B cell (primary cell): Measurements from ENCODE around the gene GTF2IRD1.

Source experiments
- EZH2 ChIP-seq: IDR thresholded peaks from 2 replicates; pipeline ENCODE4 v1.6.1; 2012; ENCODE audit warnings: borderline replicate concordance, low read depth, mild to moderate bottlenecking, moderate library complexity, low read length; ENCODE audit not compliant: insufficient read depth, poor library complexity, severe bottlenecking
- TF ChIP-seq, protein P1 (sequence below): fragments of 200-600 bp; IDR thresholded peaks from one replicate; pipeline ENCODE4 v1.8.0; 2022; ENCODE audit warnings: antibody characterized with exemption, mild to moderate bottlenecking

DNA sequence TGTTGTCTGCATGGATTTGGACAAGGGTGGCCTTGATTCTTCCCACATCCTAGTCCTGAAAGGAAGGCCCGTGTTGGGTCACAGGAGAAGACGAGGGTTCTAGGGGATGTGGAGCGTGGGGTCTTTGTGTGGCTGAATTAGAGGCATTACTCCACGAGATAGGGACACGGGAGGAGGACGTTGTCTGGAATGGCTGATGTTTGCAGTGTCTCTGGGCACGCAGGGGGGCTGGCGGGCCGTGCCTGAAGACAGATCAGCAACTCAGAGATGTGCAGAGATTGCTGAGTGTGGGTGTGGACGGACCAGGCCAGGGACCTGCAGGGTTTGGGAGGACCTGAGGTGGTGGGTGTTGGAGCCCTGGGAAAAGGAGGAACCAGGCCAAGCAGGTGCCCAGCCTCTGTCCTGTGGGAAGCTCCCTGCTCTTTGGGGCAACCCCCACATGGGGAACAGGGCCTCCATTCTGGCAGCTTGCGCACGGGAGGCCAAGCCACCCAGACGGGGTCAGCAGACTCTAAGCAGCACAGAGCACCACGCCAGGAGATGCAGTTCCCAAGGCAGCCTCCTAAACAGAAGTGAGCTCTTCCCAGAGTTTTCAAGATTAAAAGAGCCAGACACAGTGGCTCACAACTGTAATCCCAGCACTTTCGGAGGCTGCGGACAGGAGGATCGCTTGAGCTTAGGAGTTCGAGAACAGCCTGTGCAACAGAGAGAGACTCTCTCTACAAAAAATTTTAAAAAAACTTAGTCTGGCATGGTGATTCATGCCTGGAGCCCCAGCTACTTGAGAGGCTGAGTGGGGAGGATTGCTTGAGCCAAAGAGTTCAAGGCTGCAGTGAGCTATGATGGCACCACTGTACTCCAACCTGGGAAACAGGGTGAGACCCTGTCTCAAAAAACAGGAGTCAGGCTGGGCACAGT, 132.8 kb downstream of the GTF2IRD1 start:
- TF ChIP-seq, protein P1, sequence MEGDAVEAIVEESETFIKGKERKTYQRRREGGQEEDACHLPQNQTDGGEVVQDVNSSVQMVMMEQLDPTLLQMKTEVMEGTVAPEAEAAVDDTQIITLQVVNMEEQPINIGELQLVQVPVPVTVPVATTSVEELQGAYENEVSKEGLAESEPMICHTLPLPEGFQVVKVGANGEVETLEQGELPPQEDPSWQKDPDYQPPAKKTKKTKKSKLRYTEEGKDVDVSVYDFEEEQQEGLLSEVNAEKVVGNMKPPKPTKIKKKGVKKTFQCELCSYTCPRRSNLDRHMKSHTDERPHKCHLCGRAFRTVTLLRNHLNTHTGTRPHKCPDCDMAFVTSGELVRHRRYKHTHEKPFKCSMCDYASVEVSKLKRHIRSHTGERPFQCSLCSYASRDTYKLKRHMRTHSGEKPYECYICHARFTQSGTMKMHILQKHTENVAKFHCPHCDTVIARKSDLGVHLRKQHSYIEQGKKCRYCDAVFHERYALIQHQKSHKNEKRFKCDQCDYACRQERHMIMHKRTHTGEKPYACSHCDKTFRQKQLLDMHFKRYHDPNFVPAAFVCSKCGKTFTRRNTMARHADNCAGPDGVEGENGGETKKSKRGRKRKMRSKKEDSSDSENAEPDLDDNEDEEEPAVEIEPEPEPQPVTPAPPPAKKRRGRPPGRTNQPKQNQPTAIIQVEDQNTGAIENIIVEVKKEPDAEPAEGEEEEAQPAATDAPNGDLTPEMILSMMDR: no peak
- no peak for TF ChIP-seq EZH2
